Naive thymus-derived CD8-positive, alpha-beta T cell (primary cell): ENCODE results near the gene SRCIN1. TPM values are rescaled to one million over a fixed set of nuclear protein-coding genes. Genes with fewer than 3 reads are reported as not detected.
"Not testable (repeated sequence)": the region's sequence is repeated elsewhere in the genome, so short reads cannot be mapped to it uniquely, and the experiment has no call there.

Source experiments
- ATAC-seq, 2 donors: fragments of 150-1000 bp; cut with Tn5 transposase in 1 of 2; sonication (Bioruptor Pico), chemical (Tn5 transposase) in 1 of 2; 1 replicate in 1 of 2; 2 replicates in 1 of 2; pipeline ENCODE4 v1.10.0; 2021; ENCODE audit warnings: mild to moderate bottlenecking in 2 of 2, moderate library complexity in 2 of 2
- POLR2A ChIA-PET: fragments of 350-600 bp; sonication (Branson Sonifier 250); formaldehyde crosslinking; loops from one replicate; lab custom pipeline; 2021; ENCODE audit warnings: antibody characterized with exemption; lab: Charles Lee
- DNase-seq, 10 donors: peaks; one replicate each; pipeline versions ENCODE4 v3.0.0 to v3.0.0-alpha.2; 2020 to 2022
- H3K27ac Mint-ChIP-seq, 10 donors: one replicate each; pipeline ENCODE4 v1.8.0; 2020 to 2022; ENCODE audit warnings: mild to moderate bottlenecking in 10 of 10, mixed read lengths in 10 of 10, moderate library complexity in 4 of 10, inconsistent platforms in 1 of 10
- H3K27me3 Mint-ChIP-seq, 5 donors: one replicate each; pipeline ENCODE4 v1.8.0; 2021 to 2022; ENCODE audit warnings: mixed read lengths in 5 of 5
- H3K36me3 Mint-ChIP-seq, 3 donors: one replicate each; pipeline ENCODE4 v1.8.0; 2020 to 2022; ENCODE audit warnings: mixed read lengths in 3 of 3, mild to moderate bottlenecking in 2 of 3, inconsistent platforms in 1 of 3
- H3K4me1 Mint-ChIP-seq, 4 donors: one replicate each; pipeline ENCODE4 v1.8.0; 2021 to 2022; ENCODE audit warnings: mixed read lengths in 4 of 4
- H3K4me3 Mint-ChIP-seq, 10 donors: one replicate each; pipeline ENCODE4 v1.8.0; 2020 to 2022; ENCODE audit warnings: mild to moderate bottlenecking in 10 of 10, mixed read lengths in 10 of 10, moderate library complexity in 6 of 10, inconsistent platforms in 1 of 10
- H3K9me3 Mint-ChIP-seq, 9 donors: one replicate each; pipeline ENCODE4 v1.8.0; 2020 to 2022; ENCODE audit warnings: mixed read lengths in 9 of 9, mild to moderate bottlenecking in 3 of 9, inconsistent platforms in 1 of 9, moderate library complexity in 1 of 9
- polyA plus RNA-seq, 3 donors: library from polyadenylated mRNA; unstranded; fragments of 300-500 nt; fragmentation: Illumina TruSeq; gene quantifications; one replicate each; pipeline ENCODE4 v1.2.3, GENCODE V29; 2021
- total RNA-seq, 8 experiments: library from RNA in 2 of 8; stranded (reverse) in 2 of 8; gene quantifications; one replicate each; pipeline ENCODE4 v1.2.3 and lab custom pipeline; 2021 to 2026

The SRCIN1 gene
- total and polyA plus RNA-seq, 5 experiments from 2014 or later: 0.16 to 0.60 TPM; not detected in 3

- DNase-seq, H3K9me3 Mint-ChIP-seq, H3K27ac Mint-ChIP-seq, H3K4me3 Mint-ChIP-seq, H3K36me3 Mint-ChIP-seq, H3K4me1 Mint-ChIP-seq, POLR2A ChIA-PET, ATAC-seq: not testable (repeated sequence)
- peaks cover 9 to 32% (median 13%) of the 10 kb centered on the region in 5 donors for H3K27me3 Mint-ChIP-seq
Observed at GRCh38 chr17:38626606-38627226, 21.0 kb upstream of the SRCIN1 start.

- Mint-ChIP-seq H3K36me3 (no peaks in the 10 kb centered on the region), H3K27ac (no peak overlapping the region), H3K4me3 (no peak overlapping the region), H3K27me3 (peaks cover 13 to 38% (median 25%) of the 10 kb centered on the region in 5 donors), H3K9me3 (no peaks in the 10 kb centered on the region), H3K4me1 (peaks cover 0 to 2% (median 0%) of the 10 kb centered on the region in 4 donors)
- ATAC-seq (no peak), DNase-seq (no peak)
- POLR2A ChIA-PET: no interaction called here
Observed at GRCh38 chr17:38625482-38625881, 19.7 kb upstream of the SRCIN1 start.

- not testable (repeated sequence) for H3K36me3 Mint-ChIP-seq, H3K9me3 Mint-ChIP-seq, H3K4me1 Mint-ChIP-seq, DNase-seq, H3K27ac Mint-ChIP-seq, ATAC-seq
- POLR2A ChIA-PET: interaction anchor here (0.6 kb wide), 1 partner anchor 111 kb away, joined by 3 read pairs; no protein-coding TSS in a partner anchor
- H3K27me3 Mint-ChIP-seq: peaks cover 13 to 38% (median 31%) of the 10 kb centered on the region in 5 donors
- H3K4me3 Mint-ChIP-seq: peak overlapping the region in 2 of 10 donors; percentile 34 to 61
Observed at GRCh38 chr17:38624782-38625355, 19.1 kb upstream of the SRCIN1 start.

GRCh38 chr17:38621538-38621937, 15.8 kb upstream of the SRCIN1 start:
- DNase-seq: no peak
- Mint-ChIP-seq H3K27me3 (peaks cover 14 to 57% (median 41%) of the 10 kb centered on the region in 5 donors), H3K4me1 (peaks cover 0 to 2% (median 0%) of the 10 kb centered on the region in 4 donors), H3K36me3 (no peaks in the 10 kb centered on the region), H3K9me3 (no peaks in the 10 kb centered on the region), H3K27ac (peak overlapping the region in 1 of 10 donors; percentile 13), H3K4me3 (no peak overlapping the region)
- POLR2A ChIA-PET: no interaction called here
- ATAC-seq: no peak

GRCh38 chr17:38620551-38621277, 15.0 kb upstream of the SRCIN1 start:
- ATAC-seq: no peak
- DNase-seq: no peak
- Mint-ChIP-seq H3K36me3 (no peaks in the 10 kb centered on the region), H3K27me3 (peaks cover 14 to 57% (median 41%) of the 10 kb centered on the region in 5 donors), H3K4me3 (no peak overlapping the region), H3K27ac (peak overlapping the region in 1 of 10 donors; percentile 36), H3K9me3 (no peaks in the 10 kb centered on the region), H3K4me1 (peaks cover 0 to 2% (median 0%) of the 10 kb centered on the region in 4 donors)
- POLR2A ChIA-PET: no interaction called here

- Mint-ChIP-seq H3K27ac (no peak overlapping the region), H3K4me3 (no peak overlapping the region), H3K9me3 (no peaks in the 10 kb centered on the region), H3K27me3 (peaks cover 14 to 57% (median 41%) of the 10 kb centered on the region in 5 donors), H3K36me3 (no peaks in the 10 kb centered on the region), H3K4me1 (peaks cover 0 to 2% (median 0%) of the 10 kb centered on the region in 4 donors)
- DNase-seq (no peak), ATAC-seq (no peak)
- POLR2A ChIA-PET: no interaction called here
Observed at GRCh38 chr17:38619937-38620550, 14.3 kb upstream of the SRCIN1 start.

GRCh38 chr17:38619451-38619795, 13.7 kb upstream of the SRCIN1 start:
- Mint-ChIP-seq H3K9me3 (no peaks in the 10 kb centered on the region), H3K4me1 (no peaks in the 10 kb centered on the region), H3K36me3 (no peaks in the 10 kb centered on the region), H3K4me3 (no peak overlapping the region), H3K27ac (no peak overlapping the region), H3K27me3 (peaks cover 14 to 60% (median 43%) of the 10 kb centered on the region in 5 donors)
- ATAC-seq (no peak), DNase-seq (no peak)
- POLR2A ChIA-PET: no interaction called here

- Mint-ChIP-seq H3K4me3 (no peak overlapping the region), H3K27me3 (peaks cover 16 to 73% (median 55%) of the 10 kb centered on the region in 5 donors), H3K36me3 (no peaks in the 10 kb centered on the region), H3K4me1 (no peaks in the 10 kb centered on the region), H3K27ac (peak overlapping the region in 2 of 10 donors; percentile 22 to 71), H3K9me3 (no peaks in the 10 kb centered on the region)
- POLR2A ChIA-PET: no interaction called here
- no peak for ATAC-seq
- DNase-seq: no peak
Observed at GRCh38 chr17:38617967-38618760, 12.4 kb upstream of the SRCIN1 start.

- H3K4me3 Mint-ChIP-seq: no peak overlapping the region
- H3K4me1 Mint-ChIP-seq: no peaks in the 10 kb centered on the region
- H3K9me3 Mint-ChIP-seq: peaks cover 0 to 1% (median 0%) of the 10 kb centered on the region in 9 donors
- POLR2A ChIA-PET: no interaction called here
- DNase-seq: no peak
- H3K36me3 Mint-ChIP-seq: peaks cover 0 to 5% (median 2%) of the 10 kb centered on the region in 3 donors
- no peak for ATAC-seq
- H3K27ac Mint-ChIP-seq: peak overlapping the region in 1 of 10 donors; percentile 22
- H3K27me3 Mint-ChIP-seq: peaks cover 16 to 74% (median 57%) of the 10 kb centered on the region in 5 donors
Observed at GRCh38 chr17:38617074-38617860, 11.5 kb upstream of the SRCIN1 start.

- POLR2A ChIA-PET: no interaction called here
- ATAC-seq: no peak
- no peak overlapping the region for H3K27ac Mint-ChIP-seq
Observed at GRCh38 chr17:38616361-38616760, 10.6 kb upstream of the SRCIN1 start.

GRCh38 chr17:38613981-38614779, 8.4 kb upstream of the SRCIN1 start:
- no peaks in the 10 kb centered on the region for H3K4me1 Mint-ChIP-seq
- peaks cover 15 to 74% (median 53%) of the 10 kb centered on the region in 5 donors for H3K27me3 Mint-ChIP-seq
- H3K4me3 Mint-ChIP-seq: no peak overlapping the region

More at GRCh38 chr17:38616361-38616760, 10.6 kb upstream of the SRCIN1 start:
- Mint-ChIP-seq H3K27me3 (peaks cover 17 to 74% (median 59%) of the 10 kb centered on the region in 5 donors), H3K4me1 (no peaks in the 10 kb centered on the region), H3K4me3 (no peak overlapping the region), H3K9me3 (peaks cover 0 to 7% (median under 1%) of the 10 kb centered on the region in 9 donors), H3K36me3 (peaks cover 0 to 10% (median 10%) of the 10 kb centered on the region in 3 donors)
- DNase-seq: no peak

More at GRCh38 chr17:38613981-38614779, 8.4 kb upstream of the SRCIN1 start:
- Mint-ChIP-seq H3K36me3 (peaks cover 0 to 10% (median 10%) of the 10 kb centered on the region in 3 donors), H3K9me3 (peaks cover 0 to 7% (median 2%) of the 10 kb centered on the region in 9 donors), H3K27ac (peak overlapping the region in 1 of 10 donors; percentile 14)
- ATAC-seq (no peak), DNase-seq (no peak)
- POLR2A ChIA-PET: no interaction called here
